Smooth muscle cell (in vitro differentiated cells): ENCODE results near the gene TTC29. TPM values are rescaled to one million over a fixed set of nuclear protein-coding genes. Genes with fewer than 3 reads are reported as not detected.
"Not testable (repeated sequence)": the region's sequence is repeated elsewhere in the genome, so short reads cannot be mapped to it uniquely, and the experiment has no call there.

ENCODE experiments used
- DNase-seq: peaks from one replicate; lab custom pipeline; 2025; ENCODE audit not compliant: unreplicated experiment; lab: John Stamatoyannopoulos, UW
- H2AFZ ChIP-seq: fragments of 200-600 bp; sonication (generic); 2 replicates; pipeline ENCODE4 v1.6.0; 2016; ENCODE audit warnings: antibody characterized with exemption, low read depth, mild to moderate bottlenecking
- H3F3A ChIP-seq: fragments of 200-600 bp; sonication (generic); 2 replicates; pipeline ENCODE4 v1.6.0; 2017; ENCODE audit warnings: antibody characterized with exemption, low read depth
- H3K27ac ChIP-seq: fragments of 200-600 bp; sonication (generic); 2 replicates; pipeline ENCODE4 v1.5.1; 2016; ENCODE audit warnings: low read depth, mild to moderate bottlenecking
- H3K27me3 ChIP-seq: fragments of 200-600 bp; sonication (generic); 2 replicates; pipeline ENCODE4 v1.6.1; 2016; ENCODE audit warnings: low read depth, mild to moderate bottlenecking
- H3K36me3 ChIP-seq: fragments of 200-600 bp; sonication (generic); 2 replicates; pipeline ENCODE4 v1.5.1; 2016; ENCODE audit warnings: low read depth
- H3K4me1 ChIP-seq: fragments of 200-600 bp; sonication (generic); 2 replicates; pipeline ENCODE4 v1.5.1; 2016; ENCODE audit warnings: low read depth
- H3K4me2 ChIP-seq: fragments of 200-600 bp; sonication (generic); 2 replicates; pipeline ENCODE4 v1.6.0; 2016; ENCODE audit warnings: mild to moderate bottlenecking
- H3K4me3 ChIP-seq: fragments of 200-600 bp; sonication (generic); 2 replicates; pipeline ENCODE4 v1.5.1; 2016; ENCODE audit warnings: mild to moderate bottlenecking
- H3K79me2 ChIP-seq: fragments of 200-600 bp; sonication (generic); 2 replicates; pipeline ENCODE4 v1.6.0; 2016; ENCODE audit warnings: low read depth, mild to moderate bottlenecking
- H3K9ac ChIP-seq: fragments of 200-600 bp; sonication (generic); 2 replicates; pipeline ENCODE4 v1.6.0; 2016; ENCODE audit warnings: low read depth
- H3K9me3 ChIP-seq: fragments of 200-600 bp; sonication (generic); replicated peaks from 2 replicates; pipeline ENCODE4 v1.5.1; 2016; ENCODE audit warnings: low read depth
- H4K20me1 ChIP-seq: fragments of 200-600 bp; sonication (generic); 2 replicates; pipeline ENCODE4 v1.6.0; 2016; ENCODE audit warnings: low read depth
- CTCF ChIP-seq: fragments of 200-600 bp; sonication (generic); IDR thresholded peaks from 2 replicates; pipeline ENCODE4 v1.5.1; 2017; ENCODE audit warnings: borderline replicate concordance, mild to moderate bottlenecking, antibody characterized with exemption; ENCODE audit not compliant: insufficient read depth, poor library complexity, severe bottlenecking
- WGBS: methylation state at CpG from one replicate; pipeline ENCODE4 v1.1.7; 2016; ENCODE audit warnings: low lambda C conversion rate; 5-methylcytosine and 5-hydroxymethylcytosine counted together
- polyA plus RNA-seq: library from polyadenylated mRNA; unstranded; fragments of >200 nt; fragmentation: Nextera tagmentation; extraction: Ambion mirVana; gene quantifications from 2 replicates; pipeline ENCODE4 v1.2.1, GENCODE V29; 2016
- total RNA-seq: library from RNA; depleted of rRNA; stranded (reverse); fragments of >200 nt; gene quantifications from 2 replicates; pipeline ENCODE4 v1.2.3, GENCODE V29; 2014

Gene TTC29
- total and polyA plus RNA-seq, 2 experiments from 2014 or later, result 0.82 to 1.3 TPM

GRCh38 chr4:146763560-146763959, 182.1 kb downstream of the TTC29 start:
- H3K4me1 ChIP-seq, result no peaks in the 10 kb centered on the region
- no peak for DNase-seq
- H2AFZ ChIP-seq, result no peak overlapping the region
- no peak overlapping the region for H3K27ac ChIP-seq
- no peaks in the 10 kb centered on the region for H3K9me3 ChIP-seq
- H3K4me2 ChIP-seq, result no peak overlapping the region
- WGBS, result 89% methylated on average over 2 of the region's 2 CpGs
- no peak overlapping the region for H3K9ac ChIP-seq
- H3K4me3 ChIP-seq, result no peak overlapping the region
- H3F3A ChIP-seq, result no peaks in the 10 kb centered on the region
- no peak for TF ChIP-seq CTCF
- no peaks in the 10 kb centered on the region for H3K27me3 ChIP-seq
- no peaks in the 10 kb centered on the region for H4K20me1 ChIP-seq
- H3K79me2 ChIP-seq, result no peaks in the 10 kb centered on the region
- H3K36me3 ChIP-seq, result no peaks in the 10 kb centered on the region

DNA sequence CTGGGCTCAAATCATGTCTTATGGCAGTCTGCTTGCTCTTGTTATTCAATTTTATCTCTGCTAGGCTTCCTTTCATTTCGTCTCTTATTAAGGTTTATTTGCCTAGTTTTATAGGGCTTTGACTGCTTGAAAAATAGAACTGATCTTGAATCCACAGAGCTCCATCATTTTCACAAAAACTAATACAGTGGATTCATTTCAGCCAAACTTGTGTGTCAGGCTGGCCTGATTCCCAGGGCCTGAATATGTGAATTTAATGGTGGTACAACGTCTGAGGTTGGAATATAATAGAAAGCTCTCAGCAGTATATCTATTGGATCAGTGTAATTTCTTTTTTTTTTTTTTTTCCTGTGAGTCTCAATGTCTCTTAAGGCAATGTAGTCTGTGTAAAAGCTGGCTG, 183.6 kb downstream of the TTC29 start:
- Histone ChIP-seq H3K79me2 (no peaks in the 10 kb centered on the region), H3K27me3 (no peaks in the 10 kb centered on the region), H2AFZ (no peak overlapping the region), H3K27ac (no peak overlapping the region), H3K4me3 (no peak overlapping the region), H3K9ac (no peak overlapping the region), H3K36me3 (no peaks in the 10 kb centered on the region), H4K20me1 (no peaks in the 10 kb centered on the region), H3K9me3 (no peaks in the 10 kb centered on the region), H3K4me2 (no peak overlapping the region), H3K4me1 (no peaks in the 10 kb centered on the region), H3F3A (no peaks in the 10 kb centered on the region)
- no peak for DNase-seq
- no peak for TF ChIP-seq CTCF
- 84% methylated on average over 2 of the region's 2 CpGs for WGBS

DNA sequence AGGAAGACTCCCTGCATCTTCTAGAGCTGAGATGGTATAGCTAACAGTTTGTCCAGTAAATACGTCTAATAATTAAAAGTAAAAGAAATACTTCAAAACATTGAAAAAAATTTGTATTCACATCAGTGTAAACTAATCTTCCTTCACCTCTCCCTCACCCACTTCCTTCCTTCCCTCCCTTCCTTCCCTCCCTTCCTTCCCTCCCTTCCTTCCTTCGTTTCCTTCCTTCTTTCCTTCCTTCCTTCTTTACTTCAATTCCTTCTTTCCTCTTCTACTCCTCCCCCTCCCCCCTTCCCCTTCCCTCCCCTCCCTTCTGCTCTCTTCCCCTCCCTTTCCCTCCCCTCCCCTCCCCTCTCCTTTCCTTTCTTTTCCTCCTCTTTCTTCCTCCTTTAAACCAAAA, 203.2 kb downstream of the TTC29 start:
- no peak overlapping the region for H2AFZ ChIP-seq
- H3K9me3 ChIP-seq, result no peaks in the 10 kb centered on the region
- DNase-seq, result no peak
- H4K20me1 ChIP-seq, result no peaks in the 10 kb centered on the region
- H3K4me1 ChIP-seq, result no peaks in the 10 kb centered on the region
- TF ChIP-seq CTCF, result no peak
- 67% methylated on average over 2 of the region's 2 CpGs for WGBS
- H3F3A ChIP-seq, result no peaks in the 10 kb centered on the region
- no peak overlapping the region for H3K9ac ChIP-seq
- no peak overlapping the region for H3K4me3 ChIP-seq
- H3K27me3 ChIP-seq, result no peaks in the 10 kb centered on the region
- no peak overlapping the region for H3K4me2 ChIP-seq
- no peaks in the 10 kb centered on the region for H3K36me3 ChIP-seq
- no peaks in the 10 kb centered on the region for H3K79me2 ChIP-seq
- H3K27ac ChIP-seq, result no peak overlapping the region

- Histone ChIP-seq H3K4me2 (no peak overlapping the region), H3K9me3 (no peaks in the 10 kb centered on the region), H3K36me3 (no peaks in the 10 kb centered on the region), H3K9ac (no peak overlapping the region), H4K20me1 (no peaks in the 10 kb centered on the region), H3K4me3 (no peak overlapping the region), H2AFZ (no peak overlapping the region), H3K79me2 (no peaks in the 10 kb centered on the region), H3K27ac (no peak overlapping the region), H3F3A (no peaks in the 10 kb centered on the region), H3K4me1 (no peaks in the 10 kb centered on the region), H3K27me3 (no peaks in the 10 kb centered on the region)
- TF ChIP-seq CTCF, result no peak
- WGBS, result 86% methylated on average over 3 of the region's 3 CpGs
- DNase-seq, result no peak
Measured at GRCh38 chr4:146739182-146739581, 206.5 kb downstream of the TTC29 start.

DNA sequence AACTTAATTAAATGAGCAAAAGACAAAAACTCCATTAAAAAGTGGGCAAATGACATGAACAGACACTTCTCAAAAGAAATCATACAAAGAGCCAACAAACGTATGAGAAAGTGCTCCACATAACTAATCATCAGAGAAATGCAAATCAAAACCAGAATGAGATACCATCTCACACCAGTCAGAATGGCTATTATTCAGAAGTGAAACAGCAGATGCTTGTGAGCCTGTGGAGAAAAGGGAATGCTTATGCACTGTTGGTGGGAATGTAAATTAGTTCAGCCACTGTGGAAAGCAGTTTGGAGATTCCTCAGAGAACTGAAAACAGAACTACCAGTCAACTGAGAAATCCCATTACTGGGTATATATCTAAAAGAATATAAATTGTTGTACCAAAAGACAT, 222.1 kb downstream of the TTC29 start:
- not testable (repeated sequence) for H3K4me3 ChIP-seq, DNase-seq, H3K4me2 ChIP-seq, H3F3A ChIP-seq, H2AFZ ChIP-seq, H3K36me3 ChIP-seq, H3K9ac ChIP-seq, H3K9me3 ChIP-seq, H3K4me1 ChIP-seq, H4K20me1 ChIP-seq, H3K27ac ChIP-seq, H3K27me3 ChIP-seq, H3K79me2 ChIP-seq
- WGBS, result 54% methylated on average over 1 of the region's 1 CpG
